ENCODE measurements around the gene RPS3A.
"Not testable (repeated sequence)": the region's sequence is repeated elsewhere in the genome, so short reads cannot be mapped to it uniquely, and the experiment has no call there.

- TF ChIP-seq CTCF (IDR thresholded peaks at IDR 0.05); SIN3A (IDR thresholded peaks at IDR 0.05; ENCODE audit: borderline replicate concordance, insufficient read depth, low read depth, low read length); POLR2AphosphoS5 (IDR thresholded peaks at IDR 0.05; ENCODE audit: low read depth, low read length): not testable (repeated sequence)
These were observed 36.3 kb upstream of the RPS3A start for GRCh38 chr4:151063143-151063542.
